GM12801 (cell line): ENCODE data around the gene MAP2K4.

ENCODE experiments used
- TF ChIP-seq, protein P1 (sequence below): IDR thresholded peaks from one replicate; pipeline ENCODE4 v1.5.1; 2011; ENCODE audit warnings: control low read depth; ENCODE audit not compliant: insufficient read length; ENCODE audit errors: extremely low read depth

Gene MAP2K4

DNA sequence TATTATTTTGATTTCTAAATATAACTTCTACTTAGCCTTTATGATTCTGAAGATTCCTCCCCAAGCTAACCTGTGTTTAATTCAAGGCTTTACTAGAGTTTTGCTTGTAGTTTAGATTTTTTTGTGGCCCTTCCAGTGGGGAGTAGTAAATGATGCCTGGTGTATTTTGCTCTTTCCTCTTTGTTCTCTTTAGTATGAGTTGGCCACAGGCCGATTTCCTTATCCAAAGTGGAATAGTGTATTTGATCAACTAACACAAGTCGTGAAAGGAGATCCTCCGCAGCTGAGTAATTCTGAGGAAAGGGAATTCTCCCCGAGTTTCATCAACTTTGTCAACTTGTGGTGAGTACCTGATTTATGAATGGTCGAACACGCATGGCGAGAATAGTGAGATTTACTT, 108.3 kb downstream of the MAP2K4 start:
- TF ChIP-seq, protein P1, sequence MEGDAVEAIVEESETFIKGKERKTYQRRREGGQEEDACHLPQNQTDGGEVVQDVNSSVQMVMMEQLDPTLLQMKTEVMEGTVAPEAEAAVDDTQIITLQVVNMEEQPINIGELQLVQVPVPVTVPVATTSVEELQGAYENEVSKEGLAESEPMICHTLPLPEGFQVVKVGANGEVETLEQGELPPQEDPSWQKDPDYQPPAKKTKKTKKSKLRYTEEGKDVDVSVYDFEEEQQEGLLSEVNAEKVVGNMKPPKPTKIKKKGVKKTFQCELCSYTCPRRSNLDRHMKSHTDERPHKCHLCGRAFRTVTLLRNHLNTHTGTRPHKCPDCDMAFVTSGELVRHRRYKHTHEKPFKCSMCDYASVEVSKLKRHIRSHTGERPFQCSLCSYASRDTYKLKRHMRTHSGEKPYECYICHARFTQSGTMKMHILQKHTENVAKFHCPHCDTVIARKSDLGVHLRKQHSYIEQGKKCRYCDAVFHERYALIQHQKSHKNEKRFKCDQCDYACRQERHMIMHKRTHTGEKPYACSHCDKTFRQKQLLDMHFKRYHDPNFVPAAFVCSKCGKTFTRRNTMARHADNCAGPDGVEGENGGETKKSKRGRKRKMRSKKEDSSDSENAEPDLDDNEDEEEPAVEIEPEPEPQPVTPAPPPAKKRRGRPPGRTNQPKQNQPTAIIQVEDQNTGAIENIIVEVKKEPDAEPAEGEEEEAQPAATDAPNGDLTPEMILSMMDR, result no peak

DNA sequence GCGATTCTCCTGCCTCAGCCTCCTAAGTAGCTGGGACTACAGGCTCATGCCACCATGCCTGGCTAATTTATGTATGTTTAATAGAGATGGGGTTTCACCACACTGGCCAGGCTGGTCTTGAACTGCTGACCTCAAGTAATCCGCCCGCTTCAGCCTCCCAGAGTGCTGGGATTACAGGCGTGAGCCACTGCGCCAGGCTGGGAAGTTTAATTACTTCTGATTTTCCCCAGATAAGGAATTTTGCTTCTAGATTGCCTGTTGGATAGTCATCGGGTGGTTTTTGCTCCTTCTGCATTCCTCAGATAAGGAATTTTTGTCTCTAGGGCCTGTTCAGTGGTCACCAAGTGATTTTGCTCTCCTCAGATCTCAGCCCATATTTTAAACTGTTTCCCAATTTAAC, 112.5 kb downstream of the MAP2K4 start:
- TF ChIP-seq, protein P1, result no peak

DNA sequence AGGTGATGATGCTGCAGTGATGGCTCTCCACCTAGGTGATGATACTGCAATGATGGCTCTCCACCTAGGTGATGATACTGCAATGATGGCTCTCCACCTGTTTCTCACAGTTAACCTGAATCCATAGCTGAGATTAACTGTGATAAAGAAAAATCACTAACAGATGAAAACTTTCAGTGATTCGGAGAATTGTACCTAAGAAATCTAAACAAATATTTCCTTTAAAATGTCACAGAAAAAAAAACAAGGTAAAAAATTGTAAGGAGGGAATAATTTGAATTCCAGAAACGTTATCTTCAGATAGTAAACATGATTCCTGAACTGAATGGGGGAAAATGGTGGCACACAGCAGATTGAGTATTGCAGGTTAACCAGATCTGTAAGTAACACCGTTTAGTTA, 113.4 kb downstream of the MAP2K4 start:
- TF ChIP-seq, protein P1, result no peak

DNA sequence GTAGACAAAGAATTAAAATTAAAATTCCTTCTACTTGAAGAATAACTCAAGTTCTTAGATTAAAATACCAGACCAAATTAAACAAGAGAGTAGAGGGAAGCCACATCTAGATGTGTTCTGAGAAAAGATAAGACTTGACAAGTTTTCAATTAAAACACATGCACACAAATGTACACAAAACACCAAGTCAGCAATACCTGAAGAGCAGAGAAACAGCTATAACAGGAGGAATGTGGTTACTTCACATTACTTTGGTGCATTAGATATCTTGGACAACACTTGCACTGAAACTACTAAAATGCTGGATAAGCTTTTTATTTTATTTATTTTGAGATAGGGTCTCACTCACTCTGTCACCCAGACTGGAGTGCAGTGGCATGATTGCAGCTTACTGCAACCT, 113.9 kb downstream of the MAP2K4 start:
- TF ChIP-seq, protein P1, result no peak

DNA sequence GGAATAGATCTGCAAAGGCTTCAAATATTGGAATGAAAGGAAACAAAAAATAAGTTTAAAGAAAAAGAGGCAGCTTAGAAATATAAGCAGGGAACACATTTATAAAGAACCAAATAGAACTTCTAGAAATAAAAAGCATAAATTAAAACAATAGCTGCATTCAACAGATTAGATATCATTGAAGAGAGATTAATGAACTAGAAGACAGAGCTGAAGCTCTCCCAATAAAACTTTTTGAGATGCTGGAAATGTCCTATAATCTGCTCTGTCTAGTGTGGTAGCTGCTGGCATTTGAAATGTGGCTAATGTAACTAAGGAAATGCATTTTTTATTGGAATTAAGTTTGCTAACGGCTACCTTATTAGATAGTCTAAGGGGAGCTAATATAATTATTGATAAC, 115.6 kb downstream of the MAP2K4 start:
- TF ChIP-seq, protein P1, result no peak

DNA sequence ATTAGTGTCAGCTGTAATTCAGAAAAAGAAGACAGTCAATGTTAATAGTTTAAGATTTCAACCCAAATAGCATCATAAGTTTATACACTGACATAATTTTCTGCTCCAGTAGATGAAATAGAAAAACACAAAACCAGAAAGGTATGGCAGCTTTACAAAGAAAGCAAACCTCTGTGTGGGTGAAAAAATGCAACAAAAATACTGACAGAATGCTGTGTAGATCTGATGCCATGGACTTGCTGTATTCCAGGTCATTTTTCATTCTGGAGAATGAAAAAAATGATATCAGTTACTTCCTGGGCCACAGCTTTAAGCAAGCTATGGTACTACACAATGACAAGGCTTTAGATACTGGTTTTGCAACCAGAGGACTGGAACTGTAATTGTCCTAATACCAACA, 116.0 kb downstream of the MAP2K4 start:
- TF ChIP-seq, protein P1, result no peak

DNA sequence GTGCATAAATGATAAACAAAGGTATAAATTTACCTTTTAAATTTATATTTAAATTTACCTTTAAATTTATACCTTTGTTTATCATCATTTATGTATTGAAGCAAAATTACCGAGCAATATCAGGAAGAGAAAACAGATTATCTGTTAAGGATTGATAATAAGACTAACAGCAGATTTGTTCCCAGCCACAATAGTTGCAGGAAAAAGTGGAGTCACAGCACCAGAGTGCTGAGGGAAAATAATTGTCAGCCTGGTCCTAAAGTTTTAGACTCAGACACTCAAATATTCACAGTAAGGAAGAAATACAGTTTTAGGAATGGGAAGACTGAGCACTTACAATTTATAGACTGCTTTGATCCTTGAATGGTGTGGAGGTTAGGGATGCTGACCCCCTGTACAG, 117.2 kb downstream of the MAP2K4 start:
- TF ChIP-seq, protein P1, result no peak

DNA sequence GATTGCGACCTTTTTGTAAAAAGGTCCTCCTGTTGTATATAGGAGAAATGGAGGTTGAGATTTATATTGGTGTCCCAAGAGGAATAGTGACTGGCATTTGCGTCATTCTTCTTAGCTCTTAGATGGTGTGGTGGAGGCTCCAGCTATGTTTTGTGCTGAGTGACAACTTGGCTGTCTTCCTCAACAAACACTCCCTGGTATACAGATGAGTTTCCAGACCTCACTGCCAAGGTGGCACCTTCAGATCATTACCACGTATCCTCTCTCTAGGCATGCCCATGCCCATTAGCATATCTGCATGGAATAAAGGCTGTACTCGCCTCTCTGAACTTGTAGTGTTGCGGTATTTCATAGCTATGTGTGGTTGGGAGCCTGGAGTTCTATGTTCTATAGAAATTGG, 120.0 kb downstream of the MAP2K4 start:
- TF ChIP-seq, protein P1, result no peak
